ENCODE results near the gene ATG101. TPM values are rescaled to one million over a fixed set of nuclear protein-coding genes. Genes with fewer than 3 reads are reported as not detected.
"Not testable (repeated sequence)": the region's sequence is repeated elsewhere in the genome, so short reads cannot be mapped to it uniquely, and the experiment has no call there.

The ATG101 gene
- total RNA-seq, 2 donors from 2014 or later = 22.0 to 30.2 TPM

DNA sequence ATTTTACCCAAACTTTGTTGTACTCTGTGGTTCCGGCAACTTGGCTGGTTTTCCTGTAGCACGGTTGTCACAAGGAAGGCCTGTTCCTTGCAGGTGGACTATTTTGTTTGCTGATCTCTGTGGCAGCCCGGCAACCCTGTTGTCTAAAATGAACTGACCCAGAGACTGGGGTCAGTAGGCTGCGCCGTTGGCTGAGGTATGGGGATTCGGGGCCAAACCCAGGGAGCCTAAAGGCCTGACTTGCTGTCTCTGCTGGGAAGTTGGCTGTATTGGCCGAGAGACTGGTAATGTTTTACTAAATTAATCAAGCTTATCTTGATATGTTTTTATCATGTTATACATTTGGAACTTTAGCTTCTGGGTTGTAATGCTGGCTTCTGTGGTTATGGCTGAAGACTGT is 23.6 kb downstream of the ATG101 start:
- Mint-ChIP-seq H3K27ac (no peak overlapping the region), H3K36me3 (ENCODE audit: low read depth) (peaks cover 4% of the 10 kb centered on the region), H3K4me3 (no peak overlapping the region), H3K4me1 (peaks cover 2% of the 10 kb centered on the region), H3K27me3 (peaks cover 72% of the 10 kb centered on the region)
- ATAC-seq (no peak), DNase-seq (no peak)
- no peaks in the 10 kb centered on the region for H3K9me3 ChIP-seq (ENCODE audit: control insufficient read depth, low read length, poor library complexity, severe bottlenecking)

DNA sequence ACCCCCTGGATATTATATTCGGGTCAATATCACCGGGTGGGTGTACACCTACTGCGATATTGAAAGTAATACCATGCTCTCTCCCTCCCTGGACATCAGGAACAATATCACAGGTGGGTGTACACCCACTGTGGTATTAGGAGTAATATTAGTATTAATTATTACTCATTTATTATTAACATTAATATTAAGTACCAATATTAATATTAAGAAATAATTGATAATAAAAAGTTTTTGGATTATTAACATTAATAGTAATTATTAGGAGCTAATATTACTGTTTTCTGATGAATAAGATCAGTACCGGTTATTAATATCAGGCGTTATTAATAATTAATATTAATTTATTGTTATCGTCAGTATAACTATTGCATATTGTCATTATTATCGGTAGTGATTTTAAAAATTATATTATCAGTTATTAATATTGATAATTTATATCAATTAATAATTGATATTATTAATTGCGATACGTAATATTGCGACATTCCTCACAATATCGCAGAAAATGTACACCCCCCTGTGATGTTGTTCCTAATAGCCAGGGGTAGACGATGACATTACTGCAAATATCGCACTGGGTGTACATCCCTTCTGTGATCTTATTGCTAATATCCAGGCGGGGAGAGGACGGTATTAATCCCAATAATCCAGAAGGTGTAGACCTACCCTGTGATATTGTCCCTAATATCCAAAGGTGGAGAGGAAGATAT is 26.7 kb downstream of the ATG101 start:
- Mint-ChIP-seq H3K27ac (no peak overlapping the region), H3K27me3 (peaks cover 65% of the 10 kb centered on the region), H3K36me3 (ENCODE audit: low read depth) (no peaks in the 10 kb centered on the region), H3K4me1 (no peaks in the 10 kb centered on the region), H3K4me3 (no peak overlapping the region)
- no peaks in the 10 kb centered on the region for H3K9me3 ChIP-seq (ENCODE audit: control insufficient read depth, low read length, poor library complexity, severe bottlenecking)
- no peak for ATAC-seq
- no peak for DNase-seq

GRCh38 chr12:52097045-52097666 is 27.4 kb downstream of the ATG101 start:
- no peaks in the 10 kb centered on the region for H3K36me3 Mint-ChIP-seq (ENCODE audit: low read depth)
- peaks cover 65% of the 10 kb centered on the region for H3K27me3 Mint-ChIP-seq
- H3K4me1 Mint-ChIP-seq = no peaks in the 10 kb centered on the region
- ATAC-seq (no peak), DNase-seq (no peak)
- no peaks in the 10 kb centered on the region for H3K9me3 ChIP-seq (ENCODE audit: control insufficient read depth, low read length, poor library complexity, severe bottlenecking)
- no peak overlapping the region for H3K4me3 Mint-ChIP-seq
- H3K27ac Mint-ChIP-seq = no peak overlapping the region

DNA sequence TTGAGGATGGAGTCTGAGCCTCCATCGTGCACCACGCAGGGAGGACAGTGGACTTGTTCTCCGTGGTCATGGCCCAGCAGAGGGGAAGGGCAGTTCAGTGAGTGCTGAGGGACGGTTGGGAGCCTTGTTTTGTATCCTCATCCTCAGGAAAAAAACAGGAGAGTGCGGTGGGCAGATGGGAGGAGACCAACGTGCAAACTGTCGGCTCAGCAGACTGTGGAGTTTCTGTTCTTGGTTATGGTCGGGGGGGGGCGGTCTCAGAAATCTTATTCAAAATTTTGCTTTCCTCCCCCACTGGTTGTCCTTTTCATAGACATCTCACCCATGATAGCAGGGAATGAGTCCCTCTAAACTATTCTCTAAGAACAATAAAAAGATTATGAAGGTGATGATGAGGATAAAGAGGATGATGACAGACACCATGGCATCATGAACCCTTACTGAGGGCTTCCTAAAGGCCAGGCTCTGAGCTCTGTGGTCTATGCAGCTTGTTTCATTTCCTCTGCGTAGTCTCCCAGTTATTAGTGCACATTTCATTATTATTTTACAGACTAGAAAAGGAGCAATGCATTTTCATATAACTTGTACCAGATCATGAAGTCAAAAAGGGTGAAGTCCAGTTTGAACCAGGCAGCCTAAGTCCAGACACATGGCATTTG is 34.8 kb downstream of the ATG101 start:
- ATAC-seq, DNase-seq: not testable (repeated sequence)

DNA sequence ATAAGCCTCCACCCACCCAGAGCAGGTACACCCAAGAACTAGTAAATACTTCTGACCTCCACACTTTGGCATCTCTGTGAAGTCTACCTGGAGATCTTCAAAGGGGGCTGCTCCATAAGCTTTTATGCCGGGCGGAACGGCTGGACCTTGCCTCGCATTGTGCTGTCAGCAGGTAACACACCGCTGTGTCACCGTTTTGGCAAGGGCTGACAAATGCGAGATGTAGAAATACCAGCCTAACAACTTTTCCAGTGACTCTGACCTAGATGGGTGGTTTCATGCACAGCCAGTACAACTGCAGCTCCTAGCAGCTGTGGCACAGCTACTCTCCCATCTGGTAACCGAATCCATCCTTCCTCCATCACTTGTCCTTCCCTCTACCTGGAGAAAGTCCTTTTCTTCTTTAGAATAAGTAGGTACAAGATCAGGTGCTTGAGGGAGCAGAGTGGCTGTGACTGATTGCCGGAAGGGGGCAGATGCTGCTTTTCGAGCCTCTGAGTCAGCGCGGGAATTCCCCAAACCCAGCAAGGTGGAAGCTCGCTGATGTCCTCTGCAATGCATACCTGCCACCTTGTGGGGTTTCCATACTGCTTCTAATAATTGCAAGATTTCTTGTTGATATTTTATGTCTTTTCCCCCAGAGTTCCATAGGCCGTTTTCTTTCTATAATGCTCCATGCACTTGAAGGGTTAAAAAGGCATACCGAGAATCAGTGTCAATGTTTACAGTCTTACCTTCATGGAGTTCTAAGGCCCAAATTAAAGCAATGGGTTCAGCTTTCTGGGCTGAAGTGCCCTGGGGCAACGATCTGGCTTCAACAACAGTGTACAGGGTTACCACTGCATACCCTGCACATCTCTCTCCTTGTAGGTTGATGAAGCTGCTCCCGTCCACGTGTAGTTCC is 46.7 kb downstream of the ATG101 start:
- not testable (repeated sequence) for H3K27me3 Mint-ChIP-seq; H3K4me3 Mint-ChIP-seq; H3K4me1 Mint-ChIP-seq; H3K9me3 ChIP-seq (ENCODE audit: control insufficient read depth, low read length, poor library complexity, severe bottlenecking); H3K36me3 Mint-ChIP-seq (ENCODE audit: low read depth)
- peak overlapping the region; percentile 70 for H3K27ac Mint-ChIP-seq
- DNase-seq = peak; percentile 38 to 56 (median 56)
- ATAC-seq = peak; percentile 39

More for the DNA sequence above, 34.8 kb downstream of the ATG101 start:
- not testable (repeated sequence) for H3K4me1 Mint-ChIP-seq; H3K9me3 ChIP-seq (ENCODE audit: control insufficient read depth, low read length, poor library complexity, severe bottlenecking); H3K4me3 Mint-ChIP-seq; H3K36me3 Mint-ChIP-seq (ENCODE audit: low read depth); H3K27ac Mint-ChIP-seq
- H3K27me3 Mint-ChIP-seq = peaks cover 76% of the 10 kb centered on the region

DNA sequence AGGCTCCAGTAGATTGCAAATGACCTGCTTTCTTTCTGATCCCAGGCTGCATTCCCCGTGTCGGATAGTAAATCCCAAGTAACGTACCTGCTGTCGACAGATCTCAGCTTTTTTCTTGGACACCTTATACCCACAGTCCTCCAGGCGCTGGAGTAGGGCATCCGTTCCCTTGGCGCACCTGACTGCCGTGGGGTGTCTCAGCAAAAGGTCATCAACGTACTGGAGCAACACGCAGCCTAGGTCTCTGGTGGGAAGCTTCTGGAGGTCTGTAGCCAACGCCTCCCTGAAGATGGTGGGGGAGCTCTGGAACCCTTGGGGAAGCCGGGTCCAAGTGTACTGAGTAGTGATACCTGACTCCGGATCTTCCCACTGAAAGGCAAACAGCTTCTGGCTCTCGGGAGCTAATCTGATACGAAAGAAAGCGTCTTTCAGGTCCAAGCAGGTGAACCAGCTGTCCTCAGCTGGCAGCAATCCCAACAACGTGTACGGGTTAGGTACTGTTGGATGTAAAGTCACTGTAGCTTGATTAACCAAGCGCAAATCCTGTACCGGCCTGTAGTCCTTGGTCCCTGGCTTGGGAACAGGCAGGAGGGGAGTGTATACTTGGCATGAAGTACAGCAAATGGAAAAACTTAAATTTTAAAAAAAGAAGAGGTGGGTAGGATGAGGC is 48.2 kb downstream of the ATG101 start:
- H3K27ac Mint-ChIP-seq; H3K9me3 ChIP-seq (ENCODE audit: control insufficient read depth, low read length, poor library complexity, severe bottlenecking); H3K4me1 Mint-ChIP-seq; ATAC-seq; DNase-seq; H3K36me3 Mint-ChIP-seq (ENCODE audit: low read depth); H3K27me3 Mint-ChIP-seq; H3K4me3 Mint-ChIP-seq: not testable (repeated sequence)

DNA sequence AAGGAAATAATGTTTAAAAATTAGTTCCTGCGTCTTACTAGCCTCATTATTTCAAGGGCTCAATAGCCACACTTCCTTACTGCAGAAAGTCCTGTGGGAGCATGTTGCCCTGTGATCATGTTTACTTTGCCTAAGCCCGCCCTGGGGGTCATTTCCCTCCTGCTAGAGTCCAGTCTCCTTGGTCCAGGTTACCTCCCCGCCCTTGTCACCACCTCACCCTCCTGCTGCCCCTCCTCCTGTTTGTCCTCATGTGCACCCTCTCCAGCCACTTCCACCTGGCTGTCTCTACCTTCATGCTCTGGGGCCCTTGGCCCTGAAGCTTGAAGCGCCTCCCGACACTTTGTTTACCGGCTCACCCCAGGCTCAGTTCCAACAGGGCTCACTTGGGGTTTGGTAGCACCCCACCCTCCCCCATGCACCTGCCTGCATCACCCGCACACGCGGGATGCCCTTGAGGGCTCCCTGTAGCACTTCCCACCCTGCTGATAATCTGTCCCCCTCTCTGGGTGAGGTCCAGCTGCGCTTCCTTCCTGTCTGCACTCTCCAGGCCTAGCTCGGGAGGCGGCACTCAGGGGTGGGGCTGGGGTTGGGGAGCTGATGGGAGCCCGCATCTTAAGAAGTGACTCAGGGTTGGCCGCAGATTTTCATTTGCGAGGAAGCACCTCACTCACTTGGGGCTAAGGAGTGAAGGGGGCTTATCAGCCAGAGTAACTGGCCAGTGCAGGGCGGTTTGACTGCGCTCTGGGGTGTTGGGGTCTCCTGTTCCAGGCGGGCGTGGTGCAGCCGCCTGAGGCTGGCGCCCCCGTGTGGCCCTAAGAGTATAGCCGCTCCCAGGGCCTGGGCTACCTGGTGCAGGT is 49.8 kb downstream of the ATG101 start:
- peak in 2 of 3 donors; percentile 15 to 24 for DNase-seq

DNA sequence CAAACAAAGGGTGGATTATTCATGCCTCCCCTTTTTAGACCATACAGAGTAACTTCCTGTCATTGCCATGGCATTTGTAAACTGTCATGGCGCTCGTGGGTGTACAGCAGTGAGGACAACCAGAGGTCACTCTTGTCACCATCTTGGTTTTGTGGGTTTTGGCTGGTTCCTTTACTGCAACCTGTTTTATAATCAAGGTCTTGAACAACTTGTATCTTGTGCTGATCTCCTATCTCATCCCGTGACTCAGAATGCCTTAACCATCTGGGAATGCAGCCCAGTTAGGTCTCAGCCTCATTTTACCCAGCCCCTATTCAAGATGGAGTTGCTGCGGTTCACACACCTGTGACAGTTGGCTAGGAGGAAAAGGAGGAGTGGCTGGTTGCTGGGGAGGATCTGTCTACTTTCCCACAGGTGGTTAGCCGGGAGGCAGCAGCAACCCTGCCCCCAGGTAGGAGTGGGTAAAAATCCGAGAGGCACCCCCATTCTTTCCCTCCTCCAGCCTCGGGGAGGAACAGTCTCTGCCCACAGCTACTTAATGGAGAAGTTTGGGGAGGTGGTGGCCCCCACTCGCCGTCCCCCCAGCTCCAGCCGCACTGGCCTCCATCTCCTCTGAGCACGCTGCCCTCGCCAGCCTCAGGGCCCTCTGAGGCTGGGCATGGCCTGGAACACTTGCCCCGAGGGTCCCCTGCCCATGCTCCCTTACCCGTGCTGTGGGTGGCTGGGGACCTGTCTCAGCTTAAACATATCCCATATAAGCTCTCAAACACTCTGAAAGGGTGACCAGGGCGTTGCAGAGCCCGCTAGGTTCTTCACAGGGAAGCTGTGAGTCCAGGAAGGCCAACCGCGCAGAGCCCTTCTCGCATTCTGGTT is 51.4 kb downstream of the ATG101 start:
- DNase-seq = no peak
- Mint-ChIP-seq H3K27ac (peak overlapping the region; percentile 43), H3K36me3 (ENCODE audit: low read depth) (no peaks in the 10 kb centered on the region), H3K27me3 (peaks cover 19% of the 10 kb centered on the region), H3K4me3 (no peak overlapping the region), H3K4me1 (peaks cover 9% of the 10 kb centered on the region)
- no peak for ATAC-seq
- H3K9me3 ChIP-seq (ENCODE audit: control insufficient read depth, low read length, poor library complexity, severe bottlenecking) = no peaks in the 10 kb centered on the region

More for the DNA sequence above, 49.8 kb downstream of the ATG101 start:
- H3K9me3 ChIP-seq (ENCODE audit: control insufficient read depth, low read length, poor library complexity, severe bottlenecking) = no peaks in the 10 kb centered on the region
- Mint-ChIP-seq H3K27me3 (peaks cover 10% of the 10 kb centered on the region), H3K36me3 (ENCODE audit: low read depth) (no peaks in the 10 kb centered on the region), H3K4me1 (peaks cover 9% of the 10 kb centered on the region), H3K27ac (peak overlapping the region; percentile 47), H3K4me3 (peak overlapping the region; percentile 41)
- ATAC-seq = peak; percentile 78

DNA sequence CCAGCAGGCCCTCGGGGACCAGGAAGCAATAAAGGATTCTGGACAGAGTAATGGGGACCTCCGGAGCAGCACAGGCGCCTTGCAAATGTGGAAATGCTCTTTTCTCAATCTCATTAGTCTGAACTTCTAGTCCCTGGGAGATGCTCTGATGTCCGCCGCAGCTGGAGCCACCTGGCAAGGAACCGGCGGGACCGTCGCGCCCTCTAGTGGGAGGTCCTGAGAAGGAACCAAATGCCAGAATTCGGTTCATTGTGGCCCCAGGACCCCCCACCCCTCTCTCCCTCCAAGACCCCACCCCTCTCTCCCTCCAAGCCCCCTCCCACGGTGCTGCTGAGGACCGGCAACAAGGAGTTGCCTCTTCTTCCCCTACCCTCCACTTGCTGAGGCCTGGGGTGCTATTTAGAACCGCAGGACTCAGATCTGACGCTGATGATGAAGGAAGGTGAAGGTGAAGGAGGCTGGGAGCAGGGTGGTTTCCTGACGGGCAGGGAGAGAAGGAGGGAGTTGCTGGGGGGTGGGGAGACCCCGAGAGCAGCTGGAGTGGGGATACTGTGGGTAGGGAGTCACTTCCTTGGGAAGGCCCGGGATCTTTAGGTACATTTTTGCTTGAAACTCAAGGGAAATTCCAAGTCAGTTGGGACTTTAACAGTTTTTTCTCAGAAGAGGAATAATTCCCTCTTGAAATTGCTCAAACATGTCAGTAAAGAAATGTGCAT is 52.2 kb downstream of the ATG101 start:
- H3K4me3 Mint-ChIP-seq = no peak overlapping the region
- H3K36me3 Mint-ChIP-seq (ENCODE audit: low read depth) = no peaks in the 10 kb centered on the region
- H3K27ac Mint-ChIP-seq = peak overlapping the region; percentile 43
- DNase-seq (peak; percentile 40 to 57 (median 50)), ATAC-seq (peak; percentile 51)
- peaks cover 25% of the 10 kb centered on the region for H3K27me3 Mint-ChIP-seq
- peaks cover 5% of the 10 kb centered on the region for H3K4me1 Mint-ChIP-seq
- H3K9me3 ChIP-seq (ENCODE audit: control insufficient read depth, low read length, poor library complexity, severe bottlenecking) = no peaks in the 10 kb centered on the region

GRCh38 chr12:52122540-52122871 is 52.7 kb downstream of the ATG101 start:
- H3K27ac Mint-ChIP-seq = no peak overlapping the region
- peaks cover 30% of the 10 kb centered on the region for H3K27me3 Mint-ChIP-seq
- no peak for DNase-seq
- H3K4me1 Mint-ChIP-seq = peaks cover 4% of the 10 kb centered on the region
- H3K9me3 ChIP-seq (ENCODE audit: control insufficient read depth, low read length, poor library complexity, severe bottlenecking) = no peaks in the 10 kb centered on the region
- H3K36me3 Mint-ChIP-seq (ENCODE audit: low read depth) = no peaks in the 10 kb centered on the region
- H3K4me3 Mint-ChIP-seq = no peak overlapping the region
- ATAC-seq = no peak

- DNase-seq (no peak), ATAC-seq (no peak)
- Mint-ChIP-seq H3K36me3 (ENCODE audit: low read depth) (no peaks in the 10 kb centered on the region), H3K4me1 (peaks cover 4% of the 10 kb centered on the region), H3K27ac (peak overlapping the region; percentile 21), H3K27me3 (peaks cover 34% of the 10 kb centered on the region), H3K4me3 (no peak overlapping the region)
- no peaks in the 10 kb centered on the region for H3K9me3 ChIP-seq (ENCODE audit: control insufficient read depth, low read length, poor library complexity, severe bottlenecking)
These were observed 53.1 kb downstream of the ATG101 start for GRCh38 chr12:52122904-52123303.
